Skeletal muscle satellite cell (primary cell): ENCODE results near the gene DYRK2. TPM values are rescaled to one million over a fixed set of nuclear protein-coding genes. Genes with fewer than 3 reads are reported as not detected.

Experiments
- H3K27me3 ChIP-seq: 2 replicates; pipeline ENCODE4 v1.7.0; 2013; ENCODE audit warnings: low read length; ENCODE audit not compliant: control insufficient read depth, insufficient read depth
- H3K36me3 ChIP-seq: 2 replicates; pipeline ENCODE4 v1.7.0; 2013; ENCODE audit warnings: mild to moderate bottlenecking, control low read depth, low read length; ENCODE audit not compliant: insufficient read depth
- H3K4me1 ChIP-seq: 2 replicates; pipeline ENCODE4 v1.7.0; 2013; ENCODE audit warnings: low read length; ENCODE audit not compliant: control insufficient read depth, insufficient read depth
- H3K4me2 ChIP-seq: 2 replicates; pipeline ENCODE4 v1.7.0; 2013; ENCODE audit warnings: mild to moderate bottlenecking, low read length
- H3K4me3 ChIP-seq: 2 replicates; pipeline ENCODE4 v1.7.0; 2013; ENCODE audit warnings: low read length
- H3K9ac ChIP-seq: 2 replicates; pipeline ENCODE4 v1.7.0; 2013; ENCODE audit warnings: mild to moderate bottlenecking, low read depth, low read length, moderate library complexity
- H3K9me3 ChIP-seq: replicated peaks from 2 replicates; pipeline ENCODE4 v1.7.0; 2013; ENCODE audit warnings: mild to moderate bottlenecking, control low read depth, low read length
- total RNA-seq: library from RNA; depleted of rRNA; stranded (reverse); fragments of >200 nt; gene quantifications from 2 replicates; pipeline ENCODE4 v1.2.3, GENCODE V29; 2012; rRNA removed

Gene DYRK2
- total RNA-seq = 11.2 and 14.6 TPM in 2 replicates

DNA sequence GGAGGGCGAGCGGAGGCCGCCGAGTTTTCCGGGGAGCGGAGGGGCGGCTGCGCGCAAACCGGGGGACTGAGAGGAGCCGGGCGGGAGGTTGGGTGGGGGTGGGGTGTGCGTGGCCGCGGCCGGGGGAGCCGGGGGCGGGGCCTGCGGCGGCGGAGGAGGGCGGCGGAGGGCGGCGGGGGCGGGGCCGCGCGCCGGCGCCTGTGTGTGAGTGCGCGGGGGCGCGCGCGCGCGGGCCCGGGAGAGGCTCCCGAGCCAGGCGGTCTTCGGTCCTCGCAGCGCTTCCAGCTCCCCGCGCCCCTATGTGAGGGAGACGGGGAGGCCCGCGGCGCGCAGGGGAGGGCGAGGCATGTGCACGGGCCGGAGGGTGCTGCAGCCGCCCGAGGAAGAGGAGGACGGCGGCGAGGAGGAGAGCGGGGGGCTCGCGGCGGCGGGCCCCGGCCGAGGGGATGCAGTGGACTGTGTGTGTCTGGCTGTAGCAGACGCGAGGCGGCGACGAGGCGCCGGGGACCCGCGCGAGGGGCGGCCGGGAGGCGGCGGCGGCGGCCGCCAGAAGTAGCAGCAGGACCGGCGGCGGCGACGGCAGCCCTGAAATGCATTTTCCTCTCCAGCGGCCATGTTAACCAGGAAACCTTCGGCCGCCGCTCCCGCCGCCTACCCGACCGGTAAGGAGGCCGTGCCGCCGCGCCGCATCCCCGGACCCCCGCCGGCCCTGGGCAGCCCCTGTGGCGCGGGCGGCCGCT lies at the start of gene DYRK2:
Gene DYRK2, plus strand, starts transcription at position 225 of the 740 bp plus-strand sequence. Its CDS starts 389 bp downstream, at position 614.
- Histone ChIP-seq H3K4me3 (peak within 1 kb of the TSS; percentile 98), H3K27me3 (no peaks in the 10 kb centered on the region), H3K36me3 (no peaks in the 10 kb centered on the region), H3K4me2 (peak within 1 kb of the TSS; percentile 98), H3K9ac (peak within 1 kb of the TSS; percentile 98), H3K4me1 (peaks cover 37% of the 10 kb centered on the region), H3K9me3 (no peaks in the 10 kb centered on the region)

DNA sequence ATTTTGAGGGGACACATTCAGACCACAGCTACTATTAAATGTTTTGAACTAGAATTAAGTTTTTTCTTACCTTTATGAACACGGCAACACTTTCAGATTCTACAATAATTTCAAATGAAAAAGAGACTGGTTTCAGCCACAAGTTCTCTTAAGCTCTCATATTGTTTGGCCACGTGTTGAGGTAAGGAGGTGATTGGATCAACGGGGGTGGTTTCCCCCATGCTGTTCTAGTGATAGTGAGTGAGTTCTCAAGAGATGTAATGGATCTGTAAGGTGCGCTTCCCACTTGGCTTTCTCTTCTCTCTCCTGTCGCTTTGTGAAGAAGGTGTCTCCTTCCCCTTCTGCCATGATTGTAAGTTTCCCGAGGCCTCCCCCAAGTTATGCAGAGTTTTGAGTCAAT lies 48.9 kb upstream of the DYRK2 start:
- Histone ChIP-seq H3K9ac (no peak overlapping the region), H3K9me3 (no peaks in the 10 kb centered on the region), H3K4me2 (no peak overlapping the region), H3K27me3 (no peaks in the 10 kb centered on the region), H3K4me3 (no peak overlapping the region), H3K4me1 (no peaks in the 10 kb centered on the region), H3K36me3 (no peaks in the 10 kb centered on the region)

GRCh38 chr12:67601126-67601525 lies 47.4 kb upstream of the DYRK2 start:
- Histone ChIP-seq H3K4me2 (no peak overlapping the region), H3K4me3 (no peak overlapping the region), H3K27me3 (no peaks in the 10 kb centered on the region), H3K4me1 (no peaks in the 10 kb centered on the region), H3K36me3 (no peaks in the 10 kb centered on the region), H3K9me3 (no peaks in the 10 kb centered on the region), H3K9ac (no peak overlapping the region)

GRCh38 chr12:67609226-67609870 lies 39.2 kb upstream of the DYRK2 start:
- no peak overlapping the region for H3K9ac ChIP-seq
- H3K9me3 ChIP-seq = no peaks in the 10 kb centered on the region
- H3K36me3 ChIP-seq = no peaks in the 10 kb centered on the region
- no peaks in the 10 kb centered on the region for H3K4me1 ChIP-seq
- no peak overlapping the region for H3K4me2 ChIP-seq
- no peak overlapping the region for H3K4me3 ChIP-seq
- no peaks in the 10 kb centered on the region for H3K27me3 ChIP-seq

- no peak overlapping the region for H3K4me2 ChIP-seq
- H3K27me3 ChIP-seq = no peaks in the 10 kb centered on the region
- no peaks in the 10 kb centered on the region for H3K36me3 ChIP-seq
- H3K4me3 ChIP-seq = no peak overlapping the region
- no peaks in the 10 kb centered on the region for H3K9me3 ChIP-seq
- no peaks in the 10 kb centered on the region for H3K4me1 ChIP-seq
- H3K9ac ChIP-seq = no peak overlapping the region
Measured at GRCh38 chr12:67613040-67613439, 35.5 kb upstream of the DYRK2 start.

GRCh38 chr12:67617629-67618028 lies 30.9 kb upstream of the DYRK2 start:
- H3K27me3 ChIP-seq = no peaks in the 10 kb centered on the region

DNA sequence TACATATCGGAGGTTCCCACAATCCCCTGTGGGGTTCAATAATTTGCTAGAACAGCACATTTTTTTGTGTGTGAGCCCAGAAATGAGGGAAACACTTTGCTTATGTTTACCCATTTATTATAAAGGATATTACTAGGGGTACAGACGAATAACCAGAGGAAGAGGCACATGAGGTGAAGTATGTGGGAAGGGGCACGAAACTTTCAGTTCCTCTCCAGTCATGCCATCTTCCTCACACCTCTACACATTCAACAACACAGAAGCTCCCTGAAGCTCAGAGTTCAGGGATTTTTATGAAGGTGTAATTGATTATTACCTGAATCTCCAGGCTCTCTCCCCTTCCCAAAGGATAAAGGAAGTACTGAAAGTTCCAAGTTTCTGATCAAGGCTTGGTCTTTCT lies 30.2 kb upstream of the DYRK2 start:
- H3K9ac ChIP-seq = no peak overlapping the region
- no peaks in the 10 kb centered on the region for H3K27me3 ChIP-seq
- no peak overlapping the region for H3K4me3 ChIP-seq
- H3K9me3 ChIP-seq = no peaks in the 10 kb centered on the region
- no peaks in the 10 kb centered on the region for H3K4me1 ChIP-seq
- H3K4me2 ChIP-seq = no peak overlapping the region
- no peaks in the 10 kb centered on the region for H3K36me3 ChIP-seq

More at GRCh38 chr12:67617629-67618028, 30.9 kb upstream of the DYRK2 start:
- H3K9me3 ChIP-seq = no peaks in the 10 kb centered on the region
- H3K4me1 ChIP-seq = no peaks in the 10 kb centered on the region
- no peak overlapping the region for H3K4me2 ChIP-seq
- H3K4me3 ChIP-seq = no peak overlapping the region
- H3K36me3 ChIP-seq = no peaks in the 10 kb centered on the region
- no peak overlapping the region for H3K9ac ChIP-seq

GRCh38 chr12:67621112-67621511 lies 27.4 kb upstream of the DYRK2 start:
- Histone ChIP-seq H3K9ac (no peak overlapping the region), H3K4me2 (no peak overlapping the region), H3K27me3 (no peaks in the 10 kb centered on the region), H3K4me3 (no peak overlapping the region), H3K36me3 (no peaks in the 10 kb centered on the region), H3K9me3 (no peaks in the 10 kb centered on the region), H3K4me1 (no peaks in the 10 kb centered on the region)

DNA sequence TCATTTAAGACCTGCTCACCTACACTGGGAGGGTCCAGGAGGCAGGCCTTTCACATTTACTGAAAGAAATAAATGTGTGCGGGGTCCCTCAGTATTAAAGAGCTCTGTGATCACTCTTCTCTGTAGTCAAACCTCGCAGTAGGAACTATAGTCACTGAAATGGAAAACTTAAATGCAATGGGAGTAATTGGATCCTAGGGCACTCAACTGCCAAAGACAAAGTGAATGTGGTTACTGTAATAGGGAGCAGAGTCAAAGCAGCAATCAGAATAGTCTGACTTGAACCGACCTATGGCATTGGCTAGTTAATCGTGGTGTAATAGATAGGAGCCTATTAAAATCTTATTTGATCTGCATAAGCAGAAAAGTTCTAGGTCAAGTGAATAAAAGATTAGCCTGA lies 26.6 kb upstream of the DYRK2 start:
- Histone ChIP-seq H3K4me2 (no peak overlapping the region), H3K4me1 (no peaks in the 10 kb centered on the region), H3K4me3 (no peak overlapping the region), H3K9ac (no peak overlapping the region), H3K27me3 (no peaks in the 10 kb centered on the region), H3K9me3 (no peaks in the 10 kb centered on the region), H3K36me3 (no peaks in the 10 kb centered on the region)

GRCh38 chr12:67623259-67623658 lies 25.3 kb upstream of the DYRK2 start:
- H3K36me3 ChIP-seq = no peaks in the 10 kb centered on the region
- no peak overlapping the region for H3K4me2 ChIP-seq
- no peak overlapping the region for H3K9ac ChIP-seq
- no peaks in the 10 kb centered on the region for H3K4me1 ChIP-seq
- H3K27me3 ChIP-seq = no peaks in the 10 kb centered on the region
- H3K4me3 ChIP-seq = no peak overlapping the region
- H3K9me3 ChIP-seq = no peaks in the 10 kb centered on the region

GRCh38 chr12:67624355-67624754 lies 24.2 kb upstream of the DYRK2 start:
- Histone ChIP-seq H3K9me3 (no peaks in the 10 kb centered on the region), H3K4me1 (no peaks in the 10 kb centered on the region)

GRCh38 chr12:67625004-67625403 lies 23.5 kb upstream of the DYRK2 start:
- no peak overlapping the region for H3K9ac ChIP-seq
- no peaks in the 10 kb centered on the region for H3K27me3 ChIP-seq
- H3K4me3 ChIP-seq = no peak overlapping the region
- no peak overlapping the region for H3K4me2 ChIP-seq
- H3K9me3 ChIP-seq = no peaks in the 10 kb centered on the region
- no peaks in the 10 kb centered on the region for H3K4me1 ChIP-seq
- no peaks in the 10 kb centered on the region for H3K36me3 ChIP-seq

More at GRCh38 chr12:67624355-67624754, 24.2 kb upstream of the DYRK2 start:
- Histone ChIP-seq H3K27me3 (no peaks in the 10 kb centered on the region), H3K9ac (no peak overlapping the region), H3K4me3 (no peak overlapping the region), H3K36me3 (no peaks in the 10 kb centered on the region), H3K4me2 (no peak overlapping the region)
